ENCODE results near the gene ELL2.

DNA sequence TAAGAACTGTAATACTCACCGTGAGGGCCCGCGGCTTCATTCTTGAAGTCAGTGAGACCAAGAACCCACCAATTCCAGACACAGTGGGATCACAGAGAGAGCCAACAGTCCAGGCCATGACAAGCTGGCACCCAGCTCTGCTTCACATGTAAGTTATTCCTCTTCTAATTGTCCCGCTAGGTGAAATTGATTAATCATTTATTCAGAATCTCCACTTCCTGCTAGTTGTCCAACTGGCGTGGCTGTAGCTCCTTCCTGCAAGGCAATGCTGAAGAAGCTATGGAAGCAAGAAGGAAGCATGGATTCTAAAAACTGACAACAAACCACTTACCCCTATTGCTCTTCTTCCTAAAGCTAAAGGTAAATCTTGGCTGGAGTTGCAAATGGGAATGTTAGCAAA, 109.1 kb downstream of the ELL2 start:
- TF ChIP-seq, protein P1, sequence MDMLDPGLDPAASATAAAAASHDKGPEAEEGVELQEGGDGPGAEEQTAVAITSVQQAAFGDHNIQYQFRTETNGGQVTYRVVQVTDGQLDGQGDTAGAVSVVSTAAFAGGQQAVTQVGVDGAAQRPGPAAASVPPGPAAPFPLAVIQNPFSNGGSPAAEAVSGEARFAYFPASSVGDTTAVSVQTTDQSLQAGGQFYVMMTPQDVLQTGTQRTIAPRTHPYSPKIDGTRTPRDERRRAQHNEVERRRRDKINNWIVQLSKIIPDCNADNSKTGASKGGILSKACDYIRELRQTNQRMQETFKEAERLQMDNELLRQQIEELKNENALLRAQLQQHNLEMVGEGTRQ (IDR thresholded peaks at IDR 0.05; ENCODE audit: borderline replicate concordance, low read depth, low read length): no peak
- TF ChIP-seq RCOR1 (IDR thresholded peaks at IDR 0.05; ENCODE audit: low read length) (no peak), NRF1 (IDR thresholded peaks at IDR 0.05; ENCODE audit: low read depth, low read length) (no peak), POLR2AphosphoS5 (IDR thresholded peaks at IDR 0.05; ENCODE audit: low read depth, low read length) (no peak), RXRA (IDR thresholded peaks at IDR 0.05; ENCODE audit: borderline replicate concordance, low read depth) (no peak), EP300 (IDR thresholded peaks at IDR 0.05; ENCODE audit: borderline replicate concordance in 1 of 2, low read depth in 1 of 2, low read length in 1 of 2) (no peak), SMC3 (IDR thresholded peaks at IDR 0.05; ENCODE audit: low read depth, low read length) (no peak), JUND (IDR thresholded peaks at IDR 0.05) (no peak)
- TF ChIP-seq, protein P2, sequence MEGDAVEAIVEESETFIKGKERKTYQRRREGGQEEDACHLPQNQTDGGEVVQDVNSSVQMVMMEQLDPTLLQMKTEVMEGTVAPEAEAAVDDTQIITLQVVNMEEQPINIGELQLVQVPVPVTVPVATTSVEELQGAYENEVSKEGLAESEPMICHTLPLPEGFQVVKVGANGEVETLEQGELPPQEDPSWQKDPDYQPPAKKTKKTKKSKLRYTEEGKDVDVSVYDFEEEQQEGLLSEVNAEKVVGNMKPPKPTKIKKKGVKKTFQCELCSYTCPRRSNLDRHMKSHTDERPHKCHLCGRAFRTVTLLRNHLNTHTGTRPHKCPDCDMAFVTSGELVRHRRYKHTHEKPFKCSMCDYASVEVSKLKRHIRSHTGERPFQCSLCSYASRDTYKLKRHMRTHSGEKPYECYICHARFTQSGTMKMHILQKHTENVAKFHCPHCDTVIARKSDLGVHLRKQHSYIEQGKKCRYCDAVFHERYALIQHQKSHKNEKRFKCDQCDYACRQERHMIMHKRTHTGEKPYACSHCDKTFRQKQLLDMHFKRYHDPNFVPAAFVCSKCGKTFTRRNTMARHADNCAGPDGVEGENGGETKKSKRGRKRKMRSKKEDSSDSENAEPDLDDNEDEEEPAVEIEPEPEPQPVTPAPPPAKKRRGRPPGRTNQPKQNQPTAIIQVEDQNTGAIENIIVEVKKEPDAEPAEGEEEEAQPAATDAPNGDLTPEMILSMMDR (IDR thresholded peaks at IDR 0.05): no peak
- TF ChIP-seq, protein P3, sequence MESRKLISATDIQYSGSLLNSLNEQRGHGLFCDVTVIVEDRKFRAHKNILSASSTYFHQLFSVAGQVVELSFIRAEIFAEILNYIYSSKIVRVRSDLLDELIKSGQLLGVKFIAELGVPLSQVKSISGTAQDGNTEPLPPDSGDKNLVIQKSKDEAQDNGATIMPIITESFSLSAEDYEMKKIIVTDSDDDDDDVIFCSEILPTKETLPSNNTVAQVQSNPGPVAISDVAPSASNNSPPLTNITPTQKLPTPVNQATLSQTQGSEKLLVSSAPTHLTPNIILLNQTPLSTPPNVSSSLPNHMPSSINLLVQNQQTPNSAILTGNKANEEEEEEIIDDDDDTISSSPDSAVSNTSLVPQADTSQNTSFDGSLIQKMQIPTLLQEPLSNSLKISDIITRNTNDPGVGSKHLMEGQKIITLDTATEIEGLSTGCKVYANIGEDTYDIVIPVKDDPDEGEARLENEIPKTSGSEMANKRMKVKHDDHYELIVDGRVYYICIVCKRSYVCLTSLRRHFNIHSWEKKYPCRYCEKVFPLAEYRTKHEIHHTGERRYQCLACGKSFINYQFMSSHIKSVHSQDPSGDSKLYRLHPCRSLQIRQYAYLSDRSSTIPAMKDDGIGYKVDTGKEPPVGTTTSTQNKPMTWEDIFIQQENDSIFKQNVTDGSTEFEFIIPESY (IDR thresholded peaks at IDR 0.05; ENCODE audit: borderline replicate concordance, low read depth): no peak

Measured in SK-N-SH (cell line).